Smooth muscle cell (in vitro differentiated cells): ENCODE measurements around the gene SUN2. TPM values are rescaled to one million over a fixed set of nuclear protein-coding genes. Genes with fewer than 3 reads are reported as not detected.

Source experiments
- DNase-seq: peaks from one replicate; lab custom pipeline; 2025; ENCODE audit not compliant: unreplicated experiment; lab: John Stamatoyannopoulos, UW
- H2AFZ ChIP-seq: fragments of 200-600 bp; sonication (generic); 2 replicates; pipeline ENCODE4 v1.6.0; 2016; ENCODE audit warnings: antibody characterized with exemption, low read depth, mild to moderate bottlenecking
- H3F3A ChIP-seq: fragments of 200-600 bp; sonication (generic); 2 replicates; pipeline ENCODE4 v1.6.0; 2017; ENCODE audit warnings: antibody characterized with exemption, low read depth
- H3K27ac ChIP-seq: fragments of 200-600 bp; sonication (generic); 2 replicates; pipeline ENCODE4 v1.5.1; 2016; ENCODE audit warnings: low read depth, mild to moderate bottlenecking
- H3K27me3 ChIP-seq: fragments of 200-600 bp; sonication (generic); 2 replicates; pipeline ENCODE4 v1.6.1; 2016; ENCODE audit warnings: low read depth, mild to moderate bottlenecking
- H3K36me3 ChIP-seq: fragments of 200-600 bp; sonication (generic); 2 replicates; pipeline ENCODE4 v1.5.1; 2016; ENCODE audit warnings: low read depth
- H3K4me1 ChIP-seq: fragments of 200-600 bp; sonication (generic); 2 replicates; pipeline ENCODE4 v1.5.1; 2016; ENCODE audit warnings: low read depth
- H3K4me2 ChIP-seq: fragments of 200-600 bp; sonication (generic); 2 replicates; pipeline ENCODE4 v1.6.0; 2016; ENCODE audit warnings: mild to moderate bottlenecking
- H3K4me3 ChIP-seq: fragments of 200-600 bp; sonication (generic); 2 replicates; pipeline ENCODE4 v1.5.1; 2016; ENCODE audit warnings: mild to moderate bottlenecking
- H3K79me2 ChIP-seq: fragments of 200-600 bp; sonication (generic); 2 replicates; pipeline ENCODE4 v1.6.0; 2016; ENCODE audit warnings: low read depth, mild to moderate bottlenecking
- H3K9ac ChIP-seq: fragments of 200-600 bp; sonication (generic); 2 replicates; pipeline ENCODE4 v1.6.0; 2016; ENCODE audit warnings: low read depth
- H3K9me3 ChIP-seq: fragments of 200-600 bp; sonication (generic); replicated peaks from 2 replicates; pipeline ENCODE4 v1.5.1; 2016; ENCODE audit warnings: low read depth
- H4K20me1 ChIP-seq: fragments of 200-600 bp; sonication (generic); 2 replicates; pipeline ENCODE4 v1.6.0; 2016; ENCODE audit warnings: low read depth
- WGBS: methylation state at CpG from one replicate; pipeline ENCODE4 v1.1.7; 2016; ENCODE audit warnings: low lambda C conversion rate; 5-methylcytosine and 5-hydroxymethylcytosine counted together
- polyA plus RNA-seq: library from polyadenylated mRNA; unstranded; fragments of >200 nt; fragmentation: Nextera tagmentation; extraction: Ambion mirVana; gene quantifications from 2 replicates; pipeline ENCODE4 v1.2.1, GENCODE V29; 2016
- total RNA-seq: library from RNA; depleted of rRNA; stranded (reverse); fragments of >200 nt; gene quantifications from 2 replicates; pipeline ENCODE4 v1.2.3, GENCODE V29; 2014
- TF ChIP-seq, protein P1 (sequence below): fragments of 200-600 bp; sonication (generic); IDR thresholded peaks from 2 replicates; pipeline ENCODE4 v1.5.1; 2017; ENCODE audit warnings: borderline replicate concordance, mild to moderate bottlenecking, antibody characterized with exemption; ENCODE audit not compliant: insufficient read depth, poor library complexity, severe bottlenecking

The SUN2 gene
- total and polyA plus RNA-seq, 2 experiments from 2014 or later: 59.1 to 71.7 TPM

DNA sequence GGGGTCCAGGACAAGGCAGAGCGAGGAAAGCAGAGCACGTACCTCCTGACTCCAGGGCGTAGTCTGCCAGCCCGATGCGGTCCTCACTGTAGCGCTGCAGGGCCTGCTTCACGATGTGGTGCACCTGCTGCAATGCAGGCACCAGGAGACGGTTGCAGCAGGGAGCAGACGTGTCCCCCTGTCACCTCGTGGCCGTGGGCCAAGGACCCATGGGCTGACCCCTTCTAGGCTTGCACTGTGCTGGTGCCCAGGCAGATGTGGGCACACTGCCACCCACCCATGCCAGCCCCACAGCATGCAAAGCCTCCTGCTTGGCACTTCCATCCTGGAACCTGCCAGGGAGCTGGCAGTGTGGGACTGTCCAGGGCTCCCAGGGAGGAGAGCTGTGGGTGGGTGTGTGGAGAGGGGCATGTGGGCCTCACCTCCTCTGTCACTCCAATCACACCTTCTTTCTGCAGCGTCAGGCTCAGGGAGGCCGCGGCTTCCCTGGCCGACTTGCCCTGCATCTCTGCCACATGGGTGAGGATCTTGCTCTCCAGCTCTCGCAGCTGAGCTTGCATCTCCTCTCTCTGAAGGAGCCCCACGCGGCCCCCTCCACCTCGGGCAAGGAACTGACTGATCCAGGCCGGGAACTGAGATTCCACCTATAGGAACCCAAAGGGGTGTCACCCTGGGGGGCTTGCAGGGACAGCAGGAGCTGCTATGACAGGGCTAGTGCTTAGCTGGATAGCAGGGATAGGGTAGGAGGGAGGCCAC lies 16.3 kb downstream of the SUN2 start:
- Histone ChIP-seq H3K9me3 (no peaks in the 10 kb centered on the region), H2AFZ (no peak overlapping the region), H3K27ac (no peak overlapping the region), H3K79me2 (no peaks in the 10 kb centered on the region), H3K4me3 (no peak overlapping the region), H3K36me3 (peaks cover 9% of the 10 kb centered on the region), H3K4me1 (no peaks in the 10 kb centered on the region), H3K4me2 (no peak overlapping the region), H4K20me1 (no peaks in the 10 kb centered on the region), H3F3A (no peaks in the 10 kb centered on the region), H3K27me3 (no peaks in the 10 kb centered on the region), H3K9ac (no peak overlapping the region)
- TF ChIP-seq, protein P1, sequence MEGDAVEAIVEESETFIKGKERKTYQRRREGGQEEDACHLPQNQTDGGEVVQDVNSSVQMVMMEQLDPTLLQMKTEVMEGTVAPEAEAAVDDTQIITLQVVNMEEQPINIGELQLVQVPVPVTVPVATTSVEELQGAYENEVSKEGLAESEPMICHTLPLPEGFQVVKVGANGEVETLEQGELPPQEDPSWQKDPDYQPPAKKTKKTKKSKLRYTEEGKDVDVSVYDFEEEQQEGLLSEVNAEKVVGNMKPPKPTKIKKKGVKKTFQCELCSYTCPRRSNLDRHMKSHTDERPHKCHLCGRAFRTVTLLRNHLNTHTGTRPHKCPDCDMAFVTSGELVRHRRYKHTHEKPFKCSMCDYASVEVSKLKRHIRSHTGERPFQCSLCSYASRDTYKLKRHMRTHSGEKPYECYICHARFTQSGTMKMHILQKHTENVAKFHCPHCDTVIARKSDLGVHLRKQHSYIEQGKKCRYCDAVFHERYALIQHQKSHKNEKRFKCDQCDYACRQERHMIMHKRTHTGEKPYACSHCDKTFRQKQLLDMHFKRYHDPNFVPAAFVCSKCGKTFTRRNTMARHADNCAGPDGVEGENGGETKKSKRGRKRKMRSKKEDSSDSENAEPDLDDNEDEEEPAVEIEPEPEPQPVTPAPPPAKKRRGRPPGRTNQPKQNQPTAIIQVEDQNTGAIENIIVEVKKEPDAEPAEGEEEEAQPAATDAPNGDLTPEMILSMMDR: no peak
- DNase-seq: no peak
- 97% methylated on average over 20 of the region's 20 CpGs for WGBS

DNA sequence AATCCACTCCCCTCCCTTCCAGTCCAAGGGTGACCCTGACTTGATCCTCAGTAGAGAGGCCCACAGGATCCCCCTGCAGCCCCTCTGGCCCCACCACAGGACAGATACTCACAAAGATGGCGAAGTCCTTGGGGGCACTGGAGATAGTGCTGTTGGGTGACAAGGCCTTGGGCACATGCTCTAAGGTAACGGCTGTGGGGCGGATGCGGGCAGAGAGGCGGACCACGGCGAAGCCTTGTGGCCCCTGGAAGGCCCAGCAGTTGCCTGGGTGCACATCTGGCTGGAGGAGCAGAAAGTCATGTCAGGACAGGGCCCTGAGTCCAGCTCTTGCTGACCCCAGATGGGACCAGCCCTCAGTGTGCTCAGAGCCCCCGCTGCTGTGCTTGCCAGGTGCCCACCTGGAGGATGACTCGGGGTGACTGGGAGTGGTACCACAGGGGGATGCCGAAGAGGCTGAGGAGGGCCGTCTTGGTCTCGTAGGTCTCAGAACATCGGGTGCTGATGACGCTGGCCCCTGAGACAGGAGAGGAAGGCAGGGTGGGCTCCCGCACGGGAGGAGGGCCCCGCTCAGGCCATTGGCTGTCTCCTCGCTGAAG lies 17.2 kb downstream of the SUN2 start:
- no peaks in the 10 kb centered on the region for H3K4me1 ChIP-seq
- no peak overlapping the region for H3K4me3 ChIP-seq
- H3K9me3 ChIP-seq: no peaks in the 10 kb centered on the region
- H3F3A ChIP-seq: no peaks in the 10 kb centered on the region
- H3K36me3 ChIP-seq: peaks cover 9% of the 10 kb centered on the region
- no peak overlapping the region for H3K4me2 ChIP-seq
- no peak for DNase-seq
- no peaks in the 10 kb centered on the region for H3K79me2 ChIP-seq
- H3K27ac ChIP-seq: no peak overlapping the region
- H2AFZ ChIP-seq: no peak overlapping the region
- peaks cover 5% of the 10 kb centered on the region for H4K20me1 ChIP-seq
- TF ChIP-seq, protein P1: no peak
- WGBS: over 99% methylated on average over 18 of the region's 18 CpGs
- no peak overlapping the region for H3K9ac ChIP-seq
- H3K27me3 ChIP-seq: no peaks in the 10 kb centered on the region

DNA sequence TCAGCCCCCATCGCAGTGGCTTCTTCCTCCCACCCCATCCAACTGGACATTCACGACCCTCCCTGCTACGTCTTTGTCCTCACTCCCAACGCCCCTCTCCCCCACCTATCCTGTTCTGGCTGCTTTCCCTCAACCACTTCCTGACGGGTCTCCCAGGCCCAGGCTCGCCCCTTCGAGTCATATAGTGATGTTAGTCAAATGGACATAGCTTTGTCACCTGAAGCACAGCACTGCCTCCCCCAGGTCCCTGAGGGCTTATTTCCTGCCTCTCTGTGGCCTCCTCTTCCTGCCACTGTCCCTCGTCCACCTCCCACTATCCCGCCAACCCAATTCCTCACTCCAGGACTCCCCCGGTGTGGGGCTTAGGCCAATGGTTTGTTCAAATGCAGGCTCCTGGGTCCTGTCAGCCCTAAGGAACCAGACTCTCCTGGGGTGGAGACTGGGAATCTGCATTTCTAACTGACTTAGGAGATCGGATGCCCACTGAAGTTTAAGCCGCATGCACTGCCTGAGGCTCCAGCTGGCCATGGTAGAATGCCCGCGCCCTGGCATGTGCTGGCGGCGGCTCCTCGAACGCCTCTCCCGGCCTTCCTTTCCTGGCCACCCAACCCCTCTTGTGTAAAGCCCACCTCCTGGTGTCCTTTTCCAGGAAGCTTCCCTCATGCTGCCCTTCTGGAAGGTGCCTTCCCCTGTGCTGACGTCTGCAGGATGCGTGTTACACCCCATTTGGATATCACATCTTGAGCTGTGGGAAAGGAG lies 18.3 kb downstream of the SUN2 start:
- Histone ChIP-seq H3F3A (no peaks in the 10 kb centered on the region), H3K4me3 (no peak overlapping the region), H3K79me2 (no peaks in the 10 kb centered on the region), H3K4me1 (no peaks in the 10 kb centered on the region), H3K4me2 (no peak overlapping the region), H3K9me3 (no peaks in the 10 kb centered on the region), H4K20me1 (peaks cover 7% of the 10 kb centered on the region), H3K27ac (no peak overlapping the region), H3K36me3 (peaks cover 6% of the 10 kb centered on the region), H3K27me3 (no peaks in the 10 kb centered on the region), H3K9ac (no peak overlapping the region), H2AFZ (no peak overlapping the region)
- 94% methylated on average over 21 of the region's 21 CpGs for WGBS
- no peak for DNase-seq
- TF ChIP-seq, protein P1: no peak
